GM21390 (cell line): ENCODE measurements around the gene SFTPA2.
"Not testable (repeated sequence)": the region's sequence is repeated elsewhere in the genome, so short reads cannot be mapped to it uniquely, and the experiment has no call there.

Experiments used
- ATAC-seq: cut with Tn5 transposase; IDR thresholded peaks from one replicate; pipeline ENCODE4 v1.9.1; 2021; ENCODE audit not compliant: unreplicated experiment

SFTPA2 gene

GRCh38 chr10:79560160-79560709 lies at the start of gene SFTPA2:
Gene SFTPA2 (minus strand): TSS chr10:79560407. CDS start chr10:79559483, 924 bp downstream.
- ATAC-seq = no peak

- no peak for ATAC-seq
These were observed 48.5 kb upstream of the SFTPA2 start for GRCh38 chr10:79608505-79609375.

- ATAC-seq = no peak
These were observed 45.1 kb upstream of the SFTPA2 start for GRCh38 chr10:79605308-79605707.

GRCh38 chr10:79604294-79604693 lies 44.1 kb upstream of the SFTPA2 start:
- ATAC-seq = no peak

GRCh38 chr10:79602953-79603352 lies 42.7 kb upstream of the SFTPA2 start:
- no peak for ATAC-seq

- no peak for ATAC-seq
These were observed 41.7 kb upstream of the SFTPA2 start for GRCh38 chr10:79601939-79602338.

GRCh38 chr10:79599644-79600043 lies 39.4 kb upstream of the SFTPA2 start:
- ATAC-seq = not testable (repeated sequence)

- no peak for ATAC-seq
These were observed 35.3 kb upstream of the SFTPA2 start for GRCh38 chr10:79595510-79595909.

GRCh38 chr10:79594565-79594964 lies 34.4 kb upstream of the SFTPA2 start:
- not testable (repeated sequence) for ATAC-seq

- no peak for ATAC-seq
These were observed 33.2 kb upstream of the SFTPA2 start for GRCh38 chr10:79593377-79593776.

GRCh38 chr10:79588800-79589199 lies 28.6 kb upstream of the SFTPA2 start:
- ATAC-seq = no peak

- ATAC-seq = no peak
These were observed 26.7 kb upstream of the SFTPA2 start for GRCh38 chr10:79586933-79587332.

- ATAC-seq = no peak
These were observed 25.8 kb upstream of the SFTPA2 start for GRCh38 chr10:79585870-79586527.

GRCh38 chr10:79583488-79584024 lies 23.3 kb upstream of the SFTPA2 start:
- ATAC-seq = no peak

GRCh38 chr10:79582954-79583353 lies 22.7 kb upstream of the SFTPA2 start:
- ATAC-seq = not testable (repeated sequence)

GRCh38 chr10:79582096-79582495 lies 21.9 kb upstream of the SFTPA2 start:
- ATAC-seq = no peak

- no peak for ATAC-seq
These were observed 20.8 kb upstream of the SFTPA2 start for GRCh38 chr10:79581044-79581443.

- no peak for ATAC-seq
These were observed 19.2 kb upstream of the SFTPA2 start for GRCh38 chr10:79579361-79579760.

GRCh38 chr10:79570624-79571023 lies 10.4 kb upstream of the SFTPA2 start:
- not testable (repeated sequence) for ATAC-seq

GRCh38 chr10:79563426-79563825 lies 3.2 kb upstream of the SFTPA2 start:
- ATAC-seq = no peak

GRCh38 chr10:79562135-79562756 lies 2.0 kb upstream of the SFTPA2 start:
- peak; percentile 79 for ATAC-seq
